HPDE6-E6E7 (cell line): ENCODE measurements around the gene FRMD8.

Source experiments
- DNase-seq: peaks from one replicate; pipeline ENCODE4 v3.0.0; 2011; ENCODE audit warnings: missing footprints; ENCODE audit errors: extremely low spot score

FRMD8 gene

GRCh38 chr11:65454311-65454695 lies 67.9 kb downstream of the FRMD8 start:
- no peak for DNase-seq

GRCh38 chr11:65454696-65455456 lies 68.4 kb downstream of the FRMD8 start:
- DNase-seq: no peak

- no peak for DNase-seq
Observed at GRCh38 chr11:65456418-65456817, 70.0 kb downstream of the FRMD8 start.

- DNase-seq: no peak
Observed at GRCh38 chr11:65459552-65459951, 73.1 kb downstream of the FRMD8 start.
